ENCODE data around the gene DICER1. TPM values are rescaled to one million over a fixed set of nuclear protein-coding genes. Genes with fewer than 3 reads are reported as not detected.

The DICER1 gene
- total and polyA plus RNA-seq, 2 experiments from 2014 or later, result 20.0 to 111 TPM

GRCh38 chr14:95064256-95064655 is 93.1 kb downstream of the DICER1 start:
- no peak overlapping the region for H3K4me2 ChIP-seq
- H3K4me3 ChIP-seq, result no peak overlapping the region
- no peaks in the 10 kb centered on the region for H3K27me3 ChIP-seq
- H3K9me3 ChIP-seq (ENCODE audit: low read depth), result no peaks in the 10 kb centered on the region
- H3K27ac ChIP-seq, result no peak overlapping the region
- no peaks in the 10 kb centered on the region for H3K79me2 ChIP-seq
- H2AFZ ChIP-seq, result no peak overlapping the region
- no peak for DNase-seq (ENCODE audit: low spot score)
- H4K20me1 ChIP-seq (ENCODE audit: insufficient read depth, poor library complexity, severe bottlenecking), result no peaks in the 10 kb centered on the region
- WGBS (ENCODE audit: low lambda C conversion rate, missing lambda C conversion rate), result 96% methylated on average over 6 of the region's 6 CpGs
- no peaks in the 10 kb centered on the region for H3K4me1 ChIP-seq (ENCODE audit: insufficient read depth)
- no peaks in the 10 kb centered on the region for H3K36me3 ChIP-seq (replicated peaks; ENCODE audit: insufficient read depth, low read depth)
- no peaks in the 10 kb centered on the region for H3K9me2 ChIP-seq (replicated peaks; ENCODE audit: insufficient read depth)
- TF ChIP-seq EZH2phosphoT487 (IDR thresholded peaks at IDR 0.05; ENCODE audit: low read depth, severe bottlenecking, unreplicated experiment) (no peak), CTCF (IDR thresholded peaks at IDR 0.05; ENCODE audit: poor library complexity) (no peak), EZH2 (IDR thresholded peaks at IDR 0.05; ENCODE audit: borderline replicate concordance) (no peak)

- Histone ChIP-seq H3K27me3 (no peaks in the 10 kb centered on the region), H2AFZ (no peak overlapping the region), H3K9me3 (ENCODE audit: low read depth) (no peaks in the 10 kb centered on the region), H3K9me2 (replicated peaks; ENCODE audit: insufficient read depth) (no peaks in the 10 kb centered on the region), H3K79me2 (no peaks in the 10 kb centered on the region), H4K20me1 (ENCODE audit: insufficient read depth, poor library complexity, severe bottlenecking) (no peaks in the 10 kb centered on the region), H3K4me3 (no peak overlapping the region), H3K27ac (no peak overlapping the region), H3K36me3 (replicated peaks; ENCODE audit: insufficient read depth, low read depth) (no peaks in the 10 kb centered on the region), H3K4me1 (ENCODE audit: insufficient read depth) (no peaks in the 10 kb centered on the region), H3K4me2 (no peak overlapping the region)
- DNase-seq (ENCODE audit: low spot score), result no peak
- TF ChIP-seq EZH2phosphoT487 (IDR thresholded peaks at IDR 0.05; ENCODE audit: low read depth, severe bottlenecking, unreplicated experiment) (no peak), CTCF (IDR thresholded peaks at IDR 0.05; ENCODE audit: poor library complexity) (no peak), EZH2 (IDR thresholded peaks at IDR 0.05; ENCODE audit: borderline replicate concordance) (no peak)
- WGBS (ENCODE audit: low lambda C conversion rate, missing lambda C conversion rate), result 46% methylated on average over 5 of the region's 5 CpGs
Measured at GRCh38 chr14:95063391-95063790, 93.9 kb downstream of the DICER1 start.

GRCh38 chr14:95062946-95063345 is 94.4 kb downstream of the DICER1 start:
- no peaks in the 10 kb centered on the region for H3K79me2 ChIP-seq

More at GRCh38 chr14:95062946-95063345, 94.4 kb downstream of the DICER1 start:
- H3K36me3 ChIP-seq (replicated peaks; ENCODE audit: insufficient read depth, low read depth), result no peaks in the 10 kb centered on the region
- 77% methylated on average over 5 of the region's 5 CpGs for WGBS (ENCODE audit: low lambda C conversion rate, missing lambda C conversion rate)
- no peak overlapping the region for H3K27ac ChIP-seq
- TF ChIP-seq EZH2phosphoT487 (IDR thresholded peaks at IDR 0.05; ENCODE audit: low read depth, severe bottlenecking, unreplicated experiment) (no peak), CTCF (IDR thresholded peaks at IDR 0.05; ENCODE audit: poor library complexity) (no peak)
- no peaks in the 10 kb centered on the region for H3K4me1 ChIP-seq (ENCODE audit: insufficient read depth)
- DNase-seq (ENCODE audit: low spot score), result no peak
- H2AFZ ChIP-seq, result no peak overlapping the region
- H3K4me3 ChIP-seq, result no peak overlapping the region
- no peaks in the 10 kb centered on the region for H4K20me1 ChIP-seq (ENCODE audit: insufficient read depth, poor library complexity, severe bottlenecking)
- H3K4me2 ChIP-seq, result no peak overlapping the region
- H3K9me2 ChIP-seq (replicated peaks; ENCODE audit: insufficient read depth), result no peaks in the 10 kb centered on the region
- H3K27me3 ChIP-seq, result no peaks in the 10 kb centered on the region
- H3K9me3 ChIP-seq (ENCODE audit: low read depth), result no peaks in the 10 kb centered on the region

All from hepatocyte (in vitro differentiated cells).